D341Med (cell line): ENCODE results near the gene KDM4B.
A peak's percentile ranks its signal among the peaks of the same experiment; 100 is the strongest.

Experiments
- DNase-seq: peaks from one replicate; pipeline ENCODE4 v3.0.0; 2012; ENCODE audit warnings: low spot score

Gene KDM4B

DNA sequence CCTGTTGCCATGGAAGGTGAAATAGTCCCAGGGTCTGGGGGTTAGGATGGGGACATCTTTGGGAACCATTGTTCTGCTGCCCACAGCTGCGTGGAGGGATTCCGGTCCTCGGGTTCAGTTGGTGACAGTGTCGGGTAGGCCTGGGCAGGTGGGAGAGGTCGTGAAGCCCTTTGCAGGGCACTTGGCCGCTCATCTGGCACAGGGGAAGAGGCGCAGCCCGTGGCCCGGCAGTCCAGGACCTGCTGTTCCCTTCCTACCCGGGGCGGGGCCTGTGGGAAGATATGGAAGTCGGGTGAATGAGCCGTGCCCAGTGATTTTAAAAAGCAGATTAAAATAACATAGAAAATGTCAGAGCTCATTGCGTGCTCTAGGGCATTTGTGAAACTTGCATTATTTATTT is 44.8 kb downstream of the KDM4B start:
- no peak for DNase-seq

GRCh38 chr19:5014941-5015340 is 46.0 kb downstream of the KDM4B start:
- DNase-seq: no peak

- DNase-seq: no peak
Observed at GRCh38 chr19:5016268-5016667, 47.4 kb downstream of the KDM4B start.

- DNase-seq: no peak
Observed at GRCh38 chr19:5016781-5017180, 47.9 kb downstream of the KDM4B start.

- no peak for DNase-seq
Observed at GRCh38 chr19:5017235-5017634, 48.3 kb downstream of the KDM4B start.

GRCh38 chr19:5018224-5019015 is 49.5 kb downstream of the KDM4B start:
- DNase-seq: no peak

DNA sequence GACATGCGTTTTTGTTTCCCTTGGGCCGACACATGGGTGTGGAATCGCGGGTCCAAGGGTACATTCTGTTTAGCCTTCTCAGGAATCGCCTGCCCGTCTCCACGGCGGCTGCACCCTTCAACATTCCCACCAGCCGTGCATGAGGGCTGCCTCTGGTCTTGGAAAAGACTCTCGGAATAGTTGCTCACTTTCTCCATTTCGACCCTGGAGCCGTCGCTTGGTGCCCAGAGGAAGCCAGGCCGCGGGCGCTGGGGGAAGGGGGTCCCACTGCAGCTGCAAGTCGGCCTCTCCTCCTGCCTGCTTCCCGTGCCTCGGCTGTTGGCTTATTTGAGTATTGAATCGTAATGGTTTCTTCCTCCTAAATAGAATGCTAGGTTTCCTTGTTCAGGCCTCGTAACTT is 51.5 kb downstream of the KDM4B start:
- DNase-seq: no peak

DNA sequence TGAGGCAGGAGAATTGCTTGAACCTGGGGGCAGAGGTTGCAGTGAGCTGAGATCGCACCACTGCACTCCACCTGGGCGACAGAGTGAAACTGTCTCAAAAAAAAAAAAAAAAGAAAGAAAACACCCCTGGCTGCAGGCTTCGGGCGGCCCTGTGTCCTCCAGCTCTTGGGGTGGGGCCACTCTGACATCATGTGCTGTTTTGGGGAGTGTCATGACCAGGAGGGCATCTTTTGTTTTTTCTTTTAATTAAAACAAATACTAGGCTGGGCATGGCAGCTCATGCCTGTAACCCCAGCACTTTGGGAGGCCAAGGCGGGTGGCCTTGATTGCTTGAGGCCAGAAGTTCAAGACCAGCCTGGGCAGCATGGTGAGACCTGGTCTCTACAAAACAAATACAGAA is 52.1 kb downstream of the KDM4B start:
- no peak for DNase-seq

GRCh38 chr19:5022066-5022860 is 53.4 kb downstream of the KDM4B start:
- DNase-seq: no peak

DNA sequence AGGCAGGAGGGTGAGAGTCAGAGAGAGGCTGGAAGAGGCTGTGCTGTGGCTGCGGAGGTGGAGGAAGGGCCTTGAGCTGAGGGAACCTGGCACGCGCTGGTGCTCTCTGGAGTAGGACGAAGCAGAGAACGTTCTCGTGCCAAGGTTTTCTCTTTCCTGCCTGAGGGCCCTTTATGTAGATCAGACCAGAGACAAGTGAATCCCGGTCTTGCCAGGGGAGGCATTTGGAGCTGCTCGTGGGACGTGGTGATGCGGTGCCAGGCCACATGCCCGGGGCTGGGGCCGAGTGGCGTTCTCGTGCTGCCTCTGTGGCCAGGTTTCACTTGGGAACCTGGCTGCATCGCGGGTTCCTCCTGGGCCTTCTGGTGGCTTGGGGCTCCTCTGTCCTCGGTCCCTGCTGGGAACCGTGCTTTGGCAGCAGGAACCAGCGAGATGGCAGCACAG is 54.2 kb downstream of the KDM4B start:
- DNase-seq: no peak

DNA sequence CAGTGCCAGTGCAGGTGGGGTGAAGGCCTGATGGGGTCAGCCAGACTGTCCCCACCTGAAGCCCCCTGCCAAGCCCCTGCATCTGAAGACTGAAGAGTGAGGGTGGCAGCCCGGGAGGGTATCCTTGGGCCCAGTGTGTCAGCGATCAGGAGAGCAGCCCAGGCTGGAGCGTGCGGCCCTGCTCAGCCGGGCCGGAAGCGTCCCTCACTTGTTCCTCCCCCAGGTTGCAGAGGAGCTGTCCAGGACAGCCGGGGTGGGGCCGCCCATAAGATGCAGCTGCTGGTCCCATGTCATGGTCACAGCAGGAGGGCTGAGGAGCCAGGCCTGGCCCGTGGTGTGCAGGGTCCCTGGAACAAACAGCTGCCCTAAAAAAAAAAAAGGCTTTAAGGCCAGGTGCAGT is 55.4 kb downstream of the KDM4B start:
- DNase-seq: no peak

- DNase-seq: peak; percentile 76
Observed at GRCh38 chr19:5025027-5025426, 56.1 kb downstream of the KDM4B start.

- DNase-seq: no peak
Observed at GRCh38 chr19:5026706-5027273, 57.9 kb downstream of the KDM4B start.

GRCh38 chr19:5028229-5028886 is 59.4 kb downstream of the KDM4B start:
- DNase-seq: no peak

DNA sequence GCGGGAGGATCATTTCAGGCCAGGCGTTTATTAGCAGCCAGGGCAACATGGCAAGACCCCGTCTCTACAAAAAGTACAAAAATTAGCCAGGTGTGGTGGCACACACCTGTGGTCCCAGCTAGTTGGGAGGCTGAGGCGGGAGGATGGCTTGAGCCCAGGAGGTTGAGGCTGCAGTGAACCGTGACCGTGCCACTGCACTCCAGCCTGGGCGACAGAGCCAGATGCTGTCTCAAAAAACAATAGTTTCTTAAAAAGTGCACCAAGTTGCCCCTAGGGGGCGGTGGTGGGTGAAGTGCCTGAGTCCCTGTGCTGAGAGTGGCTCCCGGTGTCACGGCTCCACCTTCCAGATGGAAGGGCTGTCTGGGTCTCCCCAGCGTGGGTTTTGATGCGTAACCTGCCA is 60.7 kb downstream of the KDM4B start:
- DNase-seq: peak; percentile 81

GRCh38 chr19:5030136-5030820 is 61.4 kb downstream of the KDM4B start:
- DNase-seq: no peak

DNA sequence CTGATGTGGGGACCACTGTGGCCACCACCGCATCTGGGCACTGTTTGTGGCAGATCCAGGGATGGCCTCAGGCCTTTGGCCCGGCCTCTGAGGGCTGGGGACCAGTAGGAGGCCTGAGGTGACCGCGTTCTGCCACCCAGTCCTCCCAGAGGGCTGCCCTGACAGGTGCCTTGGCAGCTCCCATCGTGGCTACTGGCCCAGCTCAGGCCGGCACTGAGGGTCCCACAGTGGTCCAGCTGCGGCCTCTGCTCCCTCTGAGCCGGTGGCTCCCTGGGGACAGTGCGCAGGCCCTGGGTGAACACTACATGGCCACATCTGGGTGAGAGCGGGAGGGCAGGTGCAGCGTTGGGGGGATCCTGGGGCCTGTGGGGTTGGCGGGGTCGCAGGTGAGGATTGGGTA is 61.9 kb downstream of the KDM4B start:
- no peak for DNase-seq

GRCh38 chr19:5031231-5032100 is 62.6 kb downstream of the KDM4B start:
- DNase-seq: peak; percentile 93

GRCh38 chr19:5032101-5032967 is 63.4 kb downstream of the KDM4B start:
- no peak for DNase-seq
